BE2C (cell line): Measurements from ENCODE around the gene NOSIP.
A peak's percentile ranks its signal among the peaks of the same experiment; 100 is the strongest.

Experiments used
- DNase-seq: peaks from one replicate; pipeline ENCODE4 v3.0.0-alpha.2; 2020
- H3K27me3 ChIP-seq: fragments of 250-450 bp; sonication (Bioruptor Pico); 2 replicates; pipeline ENCODE4 v1.5.1; 2020; ENCODE audit warnings: mild to moderate bottlenecking
- H3K36me3 ChIP-seq: fragments of 250-450 bp; sonication (Bioruptor Pico); 2 replicates; pipeline ENCODE4 v1.5.1; 2020; ENCODE audit warnings: mild to moderate bottlenecking
- H3K4me1 ChIP-seq: fragments of 250-450 bp; sonication (Bioruptor Pico); 2 replicates; pipeline ENCODE4 v1.5.1; 2020
- H3K4me3 ChIP-seq: 2 replicates; pipeline ENCODE4 v1.5.1; 2011; ENCODE audit warnings: low read depth, low read length
- H3K9me3 ChIP-seq: fragments of 250-450 bp; sonication (Bioruptor Pico); 2 replicates; pipeline ENCODE4 v1.5.1; 2020
- CTCF ChIP-seq: IDR thresholded peaks from 2 replicates; pipeline ENCODE4 v1.5.1; 2012; ENCODE audit warnings: mild to moderate bottlenecking, low read depth, low read length

Gene NOSIP

GRCh38 chr19:49570138-49570856 is 10.1 kb downstream of the NOSIP start:
- no peak overlapping the region for H3K4me3 ChIP-seq
- H3K4me1 ChIP-seq: peaks cover 4% of the 10 kb centered on the region; the same call in 1 of the 2 replicates
- no peaks in the 10 kb centered on the region for H3K9me3 ChIP-seq
- H3K36me3 ChIP-seq: peaks cover 11% of the 10 kb centered on the region
- peak; percentile 75 for DNase-seq
- peak; percentile 100 for TF ChIP-seq CTCF
- H3K27me3 ChIP-seq: no peaks in the 10 kb centered on the region

GRCh38 chr19:49567861-49568441 is 12.4 kb downstream of the NOSIP start:
- Histone ChIP-seq H3K4me1 (peaks cover 4% of the 10 kb centered on the region; the same call in 1 of the 2 replicates), H3K9me3 (no peaks in the 10 kb centered on the region), H3K27me3 (no peaks in the 10 kb centered on the region), H3K4me3 (no peak overlapping the region), H3K36me3 (no peaks in the 10 kb centered on the region; the same call in 1 of the 2 replicates)
- no peak for DNase-seq
- TF ChIP-seq CTCF: no peak

GRCh38 chr19:49566302-49566701 is 14.1 kb downstream of the NOSIP start:
- TF ChIP-seq CTCF: no peak
- DNase-seq: no peak
- Histone ChIP-seq H3K27me3 (no peaks in the 10 kb centered on the region), H3K4me3 (no peak overlapping the region), H3K36me3 (no peaks in the 10 kb centered on the region; the same call in 1 of the 2 replicates), H3K9me3 (no peaks in the 10 kb centered on the region), H3K4me1 (peaks cover 4% of the 10 kb centered on the region; the same call in 1 of the 2 replicates)

GRCh38 chr19:49565261-49565660 is 15.1 kb downstream of the NOSIP start:
- Histone ChIP-seq H3K4me1 (peaks cover 2% of the 10 kb centered on the region), H3K4me3 (no peak overlapping the region), H3K9me3 (no peaks in the 10 kb centered on the region), H3K36me3 (no peaks in the 10 kb centered on the region; the same call in 1 of the 2 replicates), H3K27me3 (no peaks in the 10 kb centered on the region)
- TF ChIP-seq CTCF: no peak
- DNase-seq: no peak

- Histone ChIP-seq H3K36me3 (no peaks in the 10 kb centered on the region; the same call in 1 of the 2 replicates), H3K27me3 (no peaks in the 10 kb centered on the region), H3K4me1 (peaks cover 3% of the 10 kb centered on the region; the same call in 1 of the 2 replicates), H3K4me3 (no peak overlapping the region), H3K9me3 (no peaks in the 10 kb centered on the region)
- no peak for DNase-seq
- no peak for TF ChIP-seq CTCF
These were observed 15.7 kb downstream of the NOSIP start for GRCh38 chr19:49564616-49565045.
